HCT116 (cell line): Measurements from ENCODE around the gene RIN3. TPM values are rescaled to one million over a fixed set of nuclear protein-coding genes. Genes with fewer than 3 reads are reported as not detected.

Source experiments
- ATAC-seq: fragments of 200-7000 bp; cut with Tn5 transposase; 2 replicates; pipeline ENCODE4 v1.9.1; 2020; ENCODE audit warnings: mild to moderate bottlenecking, moderate library complexity
- BruUV-seq: library from RNA; stranded (reverse); fragments of 400-500 nt; replicated peaks from 2 replicates; lab custom pipeline; 2021; lab: Mats Ljungman, UMichigan
- CTCF ChIA-PET: fragments of 300-600 bp; sonication (Branson Sonifier 250); formaldehyde crosslinking; loops from one replicate; lab custom pipeline; 2021; ENCODE audit warnings: antibody characterized with exemption; lab: Charles Lee
- POLR2A ChIA-PET: fragments of 300-600, 350-600 bp; sonication (Branson Sonifier 250); formaldehyde crosslinking; loops from one replicate; lab custom pipeline; 2021; ENCODE audit warnings: antibody characterized with exemption; lab: Charles Lee
- RAD21 ChIA-PET, 2 experiments: fragments of 300-600 bp; sonication (Branson Sonifier 250); formaldehyde crosslinking; loops; one replicate each; lab custom pipeline; 2023; ENCODE audit warnings: low total read pairs in 2 of 2; ENCODE audit not compliant: uncharacterized antibody in 2 of 2, unreplicated experiment in 2 of 2, low non-redundant PET in 1 of 2; lab: Charles Lee
- DNase-seq: peaks from one replicate; pipeline ENCODE4 v3.0.0-alpha.2; 2010; ENCODE audit warnings: low read depth, low spot score
- H2AFZ ChIP-seq: fragments of 200-600 bp; shearing (Covaris generic), sonication (generic); 2 replicates; pipeline ENCODE4 v1.6.1; 2017; ENCODE audit warnings: low read depth, mixed run types, mixed read lengths, antibody characterized with exemption, low read length; ENCODE audit not compliant: poor library complexity, severe bottlenecking
- H3K27ac ChIP-seq: 2 replicates; pipeline ENCODE4 v1.5.1; 2012; ENCODE audit warnings: low read depth, low read length
- H3K27me3 ChIP-seq: fragments of 200-600 bp; sonication (generic); 2 replicates; pipeline ENCODE4 v1.6.1; 2016; ENCODE audit warnings: mixed run types, low read length, mixed read lengths; ENCODE audit not compliant: insufficient read depth
- H3K36me3 ChIP-seq, 2 experiments: fragments of 200-500 bp in 1 of 2; fragments of 200-600 bp in 1 of 2; sonication (Bioruptor generic) in 1 of 2; sonication (generic) in 1 of 2; 2 replicates each; pipeline versions ENCODE4 v1.5.1 to v1.6.1; 2014 to 2016; ENCODE audit warnings: low read length in 2 of 2, inconsistent platforms in 1 of 2, mixed read lengths in 1 of 2, mixed run types in 1 of 2; ENCODE audit not compliant: insufficient read depth in 2 of 2, control insufficient read depth in 1 of 2
- H3K4me1 ChIP-seq, 2 experiments: fragments of 200-600 bp in 1 of 2; sonication (generic) in 1 of 2; 2 replicates each; pipeline versions ENCODE4 v1.5.1 to v1.6.1; 2012 to 2017; ENCODE audit warnings: low read length in 2 of 2, inconsistent platforms in 1 of 2, mild to moderate bottlenecking in 1 of 2, mixed read lengths in 1 of 2, mixed run types in 1 of 2, moderate library complexity in 1 of 2; ENCODE audit not compliant: insufficient read depth in 2 of 2, control insufficient read depth in 1 of 2
- H3K4me2 ChIP-seq: fragments of 200-600 bp; sonication (generic); 2 replicates; pipeline ENCODE4 v1.6.1; 2017; ENCODE audit warnings: mixed run types, low read length, mixed read lengths
- H3K4me3 ChIP-seq, 2 experiments: fragments of 200-600 bp in 1 of 2; sonication (generic) in 1 of 2; replicated peaks in 1 of 2; 2 replicates each; pipeline ENCODE4 v1.5.1; 2011 to 2016; ENCODE audit warnings: low read length in 2 of 2, control low read depth in 1 of 2, low read depth in 1 of 2, mild to moderate bottlenecking in 1 of 2, mixed read lengths in 1 of 2, mixed run types in 1 of 2
- H3K79me2 ChIP-seq: fragments of 200-600 bp; sonication (generic); 2 replicates; pipeline ENCODE4 v1.6.1; 2017; ENCODE audit warnings: mild to moderate bottlenecking, mixed run types, low read length, moderate library complexity, mixed read lengths; ENCODE audit not compliant: insufficient read depth
- H3K9ac ChIP-seq: fragments of 200-600 bp; sonication (generic); 2 replicates; pipeline ENCODE4 v1.6.1; 2016; ENCODE audit warnings: low read length, mixed read lengths
- H3K9me2 ChIP-seq: fragments of 200-600 bp; sonication (generic), shearing (Covaris generic); 2 replicates; pipeline ENCODE4 v1.6.1; 2017; ENCODE audit warnings: mixed run types, mild to moderate bottlenecking, moderate library complexity; ENCODE audit not compliant: insufficient read depth
- H3K9me3 ChIP-seq, 2 experiments: fragments of 200-500 bp in 1 of 2; fragments of 200-600 bp in 1 of 2; sonication (Bioruptor generic) in 1 of 2; sonication (generic) in 1 of 2; 2 replicates each; pipeline ENCODE4 v1.6.1; 2014 to 2017; ENCODE audit warnings: low read length in 2 of 2, mixed read lengths in 2 of 2, inconsistent platforms in 1 of 2, low read depth in 1 of 2, mild to moderate bottlenecking in 1 of 2, mixed run types in 1 of 2, moderate library complexity in 1 of 2; ENCODE audit not compliant: control insufficient read depth in 1 of 2, insufficient read depth in 1 of 2
- H4K20me1 ChIP-seq: fragments of 200-600 bp; sonication (generic), shearing (Covaris generic); 2 replicates; pipeline ENCODE4 v1.6.1; 2017; ENCODE audit warnings: mixed run types, mild to moderate bottlenecking, moderate library complexity; ENCODE audit not compliant: insufficient read depth
- ATF3 ChIP-seq: IDR thresholded peaks from 2 replicates; pipeline ENCODE4 v1.6.1; 2012
- CEBPB ChIP-seq: IDR thresholded peaks from 2 replicates; pipeline ENCODE4 v1.6.1; 2012; ENCODE audit warnings: low read depth
- CTCF ChIP-seq, 3 experiments: fragments of 200-600 bp in 1 of 3; sonication (generic) in 1 of 3; IDR thresholded peaks in 2 of 3; conservative IDR thresholded peaks in 1 of 3; 2 replicates each; pipeline ENCODE4 v1.5.1; 2012 to 2017; ENCODE audit warnings: low read depth in 2 of 3, low read length in 2 of 3, antibody characterized with exemption in 1 of 3, borderline replicate concordance in 1 of 3, control low read depth in 1 of 3, mild to moderate bottlenecking in 1 of 3, mixed read lengths in 1 of 3, mixed run types in 1 of 3, moderate library complexity in 1 of 3; ENCODE audit not compliant: insufficient read depth in 1 of 3
- ELF1 ChIP-seq: IDR thresholded peaks from 2 replicates; pipeline ENCODE4 v1.6.1; 2012; ENCODE audit warnings: low read depth, borderline replicate concordance
- EZH2 ChIP-seq: fragments of 200-600 bp; sonication (generic); IDR thresholded peaks from 2 replicates; pipeline ENCODE4 v1.6.1; 2017; ENCODE audit warnings: antibody characterized with exemption, mixed run types
- FOSL1 ChIP-seq: IDR thresholded peaks from 2 replicates; pipeline ENCODE4 v1.6.1; 2012; ENCODE audit warnings: low read depth
- POLR2A ChIP-seq: IDR thresholded peaks from 2 replicates; pipeline ENCODE4 v1.7.0; 2011; ENCODE audit warnings: borderline replicate concordance; ENCODE audit not compliant: insufficient read depth, insufficient read length; ENCODE audit errors: extremely low read depth
- POLR2AphosphoS5 ChIP-seq: IDR thresholded peaks from 2 replicates; pipeline ENCODE4 v1.6.1; 2011; ENCODE audit warnings: mild to moderate bottlenecking, low read depth, low read length, moderate library complexity
- RAD21 ChIP-seq: IDR thresholded peaks from 2 replicates; pipeline ENCODE4 v1.6.1; 2012; ENCODE audit warnings: low read depth, mild to moderate bottlenecking
- REST ChIP-seq: IDR thresholded peaks from 2 replicates; pipeline ENCODE4 v1.6.1; 2012; ENCODE audit warnings: low read depth
- SRF ChIP-seq: IDR thresholded peaks from 2 replicates; pipeline ENCODE4 v1.6.1; 2012; ENCODE audit warnings: low read depth
- YY1 ChIP-seq: IDR thresholded peaks from 2 replicates; pipeline ENCODE4 v1.6.1; 2011; ENCODE audit warnings: low read length, low read depth, moderate library complexity, mild to moderate bottlenecking; ENCODE audit not compliant: insufficient replicate concordance; ENCODE audit errors: extremely low read depth
- ZFX ChIP-seq: fragments of 450-650 bp; IDR thresholded peaks from 2 replicates; pipeline ENCODE4 v1.6.1; 2017
- ZNF274 ChIP-seq: fragments of 200-500 bp; sonication (Bioruptor generic); IDR thresholded peaks from 2 replicates; pipeline ENCODE4 v1.6.1; 2014; ENCODE audit warnings: mild to moderate bottlenecking, low read depth, low read length, inconsistent platforms
- intact Hi-C: fragments of 100-400 bp; cut with micrococcal nuclease; formaldehyde crosslinking; loops from 2 replicates; pipeline ENCODE4 v1.10.0; 2022
- total RNA-seq: library from RNA; stranded (reverse); gene quantifications from one replicate; pipeline ENCODE4 v1.2.1, GENCODE V29; 2021; ENCODE audit not compliant: unreplicated experiment

RIN3 gene
- total RNA-seq, 1 experiment from 2014 or later, result 22.2 TPM

GRCh38 chr14:92665661-92666110 is 152.1 kb downstream of the RIN3 start:
- no peaks in the 10 kb centered on the region for H3K9me2 ChIP-seq
- no TSS peak for BruUV-seq
- no peak for ATAC-seq
- ChIA-PET RAD21 (no interaction called here), POLR2A (no interaction called here), CTCF (no interaction called here)
- H3K27me3 ChIP-seq, result no peaks in the 10 kb centered on the region
- H2AFZ ChIP-seq, result no peak overlapping the region
- intact Hi-C loops, result no loop called here
- H3K9me3 ChIP-seq, result no peaks in the 10 kb centered on the region
- no peaks in the 10 kb centered on the region for H4K20me1 ChIP-seq
- no peak overlapping the region for H3K4me2 ChIP-seq
- no peak overlapping the region for H3K9ac ChIP-seq
- H3K27ac ChIP-seq, result no peak overlapping the region
- no peaks in the 10 kb centered on the region for H3K36me3 ChIP-seq
- no peaks in the 10 kb centered on the region for H3K79me2 ChIP-seq
- no peak overlapping the region for H3K4me3 ChIP-seq
- H3K4me1 ChIP-seq, result no peaks in the 10 kb centered on the region
- no peak for DNase-seq
- TF ChIP-seq POLR2AphosphoS5 (no peak), FOSL1 (no peak), ZNF274 (no peak), SRF (no peak), CEBPB (no peak), REST (no peak), EZH2 (no peak), ATF3 (no peak), CTCF (IDR thresholded peaks at IDR 0.05 in 2 of 3, conservative IDR thresholded peaks at IDR 0.05 in 1 of 3; ENCODE audit: borderline replicate concordance in 1 of 3, insufficient read depth in 1 of 3, low read depth in 2 of 3, low read length in 2 of 3) (no peak), POLR2A (no peak), ZFX (no peak), ELF1 (no peak), YY1 (no peak), RAD21 (no peak)
